Caco-2 (cell line): ENCODE data around the gene ALDH3A2. TPM values are rescaled to one million over a fixed set of nuclear protein-coding genes. Genes with fewer than 3 reads are reported as not detected.

Source experiments
- BruUV-seq: library from RNA; stranded (reverse); fragments of 400-500 nt; replicated peaks from 2 replicates; lab custom pipeline; 2021; lab: Mats Ljungman, UMichigan
- CTCF ChIA-PET: fragments of 300-600 bp; sonication (Branson Sonifier 250); formaldehyde crosslinking; loops from one replicate; lab custom pipeline; 2022; ENCODE audit warnings: antibody characterized with exemption; lab: Charles Lee
- POLR2A ChIA-PET: fragments of 300-600 bp; sonication (Branson Sonifier 250); formaldehyde crosslinking; loops from one replicate; lab custom pipeline; 2022; ENCODE audit warnings: antibody characterized with exemption; lab: Charles Lee
- DNase-seq, 2 experiments: peaks; one replicate each; pipeline versions ENCODE4 v3.0.0 to v3.0.0-alpha.2; 2020 to 2022
- H3K27me3 ChIP-seq: replicated peaks from 2 replicates; pipeline ENCODE4 v1.6.0; 2011; ENCODE audit warnings: low read length; ENCODE audit not compliant: control insufficient read depth, insufficient read depth
- H3K36me3 ChIP-seq: 2 replicates; pipeline ENCODE4 v1.5.1; 2011; ENCODE audit warnings: low read length; ENCODE audit not compliant: control insufficient read depth, insufficient read depth
- H3K4me1 ChIP-seq: fragments of 250-450 bp; sonication (Bioruptor Pico); 2 replicates; pipeline ENCODE4 v1.5.1; 2020; ENCODE audit warnings: mild to moderate bottlenecking
- H3K4me3 ChIP-seq: 2 replicates; pipeline ENCODE4 v1.5.1; 2011; ENCODE audit warnings: low read depth, mild to moderate bottlenecking, control low read depth, low read length
- H3K9me3 ChIP-seq: fragments of 250-450 bp; sonication (Bioruptor Pico); 2 replicates; pipeline ENCODE4 v1.5.1; 2020; ENCODE audit warnings: mild to moderate bottlenecking, moderate library complexity
- H3K27ac Mint-ChIP-seq: one replicate; pipeline ENCODE4 v1.8.0; 2022; ENCODE audit warnings: mixed read lengths; ENCODE audit not compliant: unreplicated experiment
- H3K27me3 Mint-ChIP-seq: one replicate; pipeline ENCODE4 v1.8.0; 2022; ENCODE audit warnings: mixed read lengths; ENCODE audit not compliant: insufficient read depth, unreplicated experiment
- H3K36me3 Mint-ChIP-seq: one replicate; pipeline ENCODE4 v1.8.0; 2022; ENCODE audit warnings: mild to moderate bottlenecking, mixed read lengths; ENCODE audit not compliant: insufficient read depth, unreplicated experiment
- H3K4me1 Mint-ChIP-seq: one replicate; pipeline ENCODE4 v1.8.0; 2022; ENCODE audit warnings: low read depth, mixed read lengths; ENCODE audit not compliant: unreplicated experiment
- H3K4me3 Mint-ChIP-seq: one replicate; pipeline ENCODE4 v1.8.0; 2022; ENCODE audit warnings: mild to moderate bottlenecking, moderate library complexity, mixed read lengths; ENCODE audit not compliant: unreplicated experiment
- H3K9me3 Mint-ChIP-seq: one replicate; pipeline ENCODE4 v1.8.0; 2022; ENCODE audit warnings: mixed read lengths; ENCODE audit not compliant: unreplicated experiment
- intact Hi-C: fragments of 100-400 bp; cut with micrococcal nuclease; formaldehyde crosslinking; loops from one replicate; pipeline ENCODE4 v1.10.0; 2022; ENCODE audit not compliant: unreplicated experiment
- total RNA-seq: library from RNA; stranded (reverse); gene quantifications from 2 replicates; pipeline ENCODE4 v1.2.3, GENCODE V29; 2022
- TF ChIP-seq, protein P1 (sequence below), 2 experiments: fragments of 200-600 bp in 1 of 2; IDR thresholded peaks; 1 replicate in 1 of 2; 2 replicates in 1 of 2; pipeline versions ENCODE4 v1.5.1 to v1.8.0; 2011 to 2022; ENCODE audit warnings: antibody characterized with exemption in 1 of 2, control low read depth in 1 of 2, inconsistent platforms in 1 of 2, low read depth in 1 of 2, low read length in 1 of 2, mild to moderate bottlenecking in 1 of 2, moderate library complexity in 1 of 2; ENCODE audit not compliant: insufficient read depth in 1 of 2, severe bottlenecking in 1 of 2, unreplicated experiment in 1 of 2

The ALDH3A2 gene
- total RNA-seq, 1 experiment from 2014 or later: 84.0 TPM

DNA sequence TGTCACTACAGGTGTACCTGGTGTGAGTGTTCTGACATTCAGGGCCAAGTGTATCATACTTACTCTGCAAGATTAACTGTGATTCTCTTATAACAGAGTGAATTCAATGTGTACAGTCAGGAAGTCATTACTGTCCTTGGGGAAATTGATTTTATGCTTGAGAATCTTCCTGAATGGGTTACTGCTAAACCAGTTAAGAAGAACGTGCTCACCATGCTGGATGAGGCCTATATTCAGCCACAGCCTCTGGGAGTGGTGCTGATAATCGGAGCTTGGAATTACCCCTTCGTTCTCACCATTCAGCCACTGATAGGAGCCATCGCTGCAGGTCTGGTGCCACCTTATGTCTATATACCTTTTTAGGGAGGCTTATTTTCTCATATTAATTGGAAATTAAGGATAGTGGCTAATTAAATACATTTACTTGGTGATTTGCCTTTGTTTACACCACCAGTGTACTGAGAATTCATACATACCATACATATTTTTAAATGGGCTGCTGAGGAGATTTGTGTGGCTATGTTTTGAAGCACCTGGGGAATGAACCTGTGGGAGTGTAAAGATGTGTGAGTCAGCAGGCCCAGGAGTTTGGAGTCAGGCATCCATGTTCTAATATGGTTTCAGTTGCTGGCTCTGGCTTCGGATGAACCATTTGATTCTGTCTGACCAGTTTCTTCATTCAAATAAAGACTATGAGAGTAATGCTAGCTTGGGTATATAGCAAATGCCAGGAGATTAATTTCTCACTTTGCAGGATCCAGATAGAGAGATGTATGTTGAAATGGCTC lies 3.1 kb downstream of the ALDH3A2 start:
- H3K4me3 Mint-ChIP-seq: peak overlapping the region; percentile 22
- Histone ChIP-seq H3K36me3 (no peaks in the 10 kb centered on the region; the same call in 1 of the 2 replicates), H3K27me3 (no peaks in the 10 kb centered on the region), H3K4me1 (peaks cover 31% of the 10 kb centered on the region), H3K9me3 (no peaks in the 10 kb centered on the region; the same call in 1 of the 2 replicates), H3K4me3 (no peak overlapping the region)
- CTCF ChIA-PET: interaction anchor here (0.9 kb wide), 2 partner anchors 20 to 67 kb away, joined by 3 read pairs; no protein-coding TSS in a partner anchor
- H3K9me3 Mint-ChIP-seq: no peaks in the 10 kb centered on the region
- no TSS peak for BruUV-seq
- H3K4me1 Mint-ChIP-seq: peaks cover 44% of the 10 kb centered on the region
- POLR2A ChIA-PET: interaction anchor here (0.6 kb wide), 1 partner anchor 37 kb away, joined by 3 read pairs; no protein-coding TSS in a partner anchor
- DNase-seq: no peak
- no peaks in the 10 kb centered on the region for H3K27me3 Mint-ChIP-seq
- intact Hi-C loops: no loop called here
- peaks cover 62% of the 10 kb centered on the region for H3K36me3 Mint-ChIP-seq
- H3K27ac Mint-ChIP-seq: peak overlapping the region; percentile 66
- TF ChIP-seq, protein P1, sequence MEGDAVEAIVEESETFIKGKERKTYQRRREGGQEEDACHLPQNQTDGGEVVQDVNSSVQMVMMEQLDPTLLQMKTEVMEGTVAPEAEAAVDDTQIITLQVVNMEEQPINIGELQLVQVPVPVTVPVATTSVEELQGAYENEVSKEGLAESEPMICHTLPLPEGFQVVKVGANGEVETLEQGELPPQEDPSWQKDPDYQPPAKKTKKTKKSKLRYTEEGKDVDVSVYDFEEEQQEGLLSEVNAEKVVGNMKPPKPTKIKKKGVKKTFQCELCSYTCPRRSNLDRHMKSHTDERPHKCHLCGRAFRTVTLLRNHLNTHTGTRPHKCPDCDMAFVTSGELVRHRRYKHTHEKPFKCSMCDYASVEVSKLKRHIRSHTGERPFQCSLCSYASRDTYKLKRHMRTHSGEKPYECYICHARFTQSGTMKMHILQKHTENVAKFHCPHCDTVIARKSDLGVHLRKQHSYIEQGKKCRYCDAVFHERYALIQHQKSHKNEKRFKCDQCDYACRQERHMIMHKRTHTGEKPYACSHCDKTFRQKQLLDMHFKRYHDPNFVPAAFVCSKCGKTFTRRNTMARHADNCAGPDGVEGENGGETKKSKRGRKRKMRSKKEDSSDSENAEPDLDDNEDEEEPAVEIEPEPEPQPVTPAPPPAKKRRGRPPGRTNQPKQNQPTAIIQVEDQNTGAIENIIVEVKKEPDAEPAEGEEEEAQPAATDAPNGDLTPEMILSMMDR (IDR thresholded peaks at IDR 0.05; ENCODE audit: insufficient read depth in 1 of 2, low read depth in 1 of 2, low read length in 1 of 2, severe bottlenecking in 1 of 2, unreplicated experiment in 1 of 2): no peak

DNA sequence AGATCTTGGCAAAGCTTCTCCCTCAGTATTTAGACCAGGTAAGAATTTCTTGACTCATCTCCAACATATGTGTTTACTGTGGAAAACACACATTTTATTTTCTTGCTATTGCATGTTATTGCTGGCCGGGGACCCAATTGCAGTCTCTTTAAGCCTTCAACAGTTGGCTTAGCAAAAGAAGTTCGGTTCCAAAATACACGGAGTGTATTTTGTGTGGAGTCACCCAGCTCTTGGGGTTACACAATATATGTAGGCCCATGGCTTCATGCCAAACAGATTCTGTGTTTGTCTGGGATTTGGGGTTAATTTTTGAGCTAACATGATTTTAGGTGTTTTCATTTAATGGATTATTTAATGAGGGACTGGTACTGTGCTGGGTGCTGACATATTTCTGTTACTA lies 4.0 kb downstream of the ALDH3A2 start:
- Mint-ChIP-seq H3K4me1 (peaks cover 35% of the 10 kb centered on the region), H3K9me3 (no peaks in the 10 kb centered on the region), H3K27ac (no peak overlapping the region), H3K27me3 (no peaks in the 10 kb centered on the region), H3K36me3 (peaks cover 56% of the 10 kb centered on the region), H3K4me3 (no peak overlapping the region)
- Histone ChIP-seq H3K36me3 (no peaks in the 10 kb centered on the region; the same call in 1 of the 2 replicates), H3K4me1 (peaks cover 21% of the 10 kb centered on the region), H3K9me3 (no peaks in the 10 kb centered on the region; the same call in 1 of the 2 replicates), H3K27me3 (no peaks in the 10 kb centered on the region), H3K4me3 (no peak overlapping the region)
- ChIA-PET CTCF (interaction anchor here (0.9 kb wide), 1 partner anchor 66 kb away, joined by 3 read pairs; no protein-coding TSS in a partner anchor), POLR2A (no interaction called here)
- TF ChIP-seq, protein P1 (IDR thresholded peaks at IDR 0.05; ENCODE audit: insufficient read depth in 1 of 2, low read depth in 1 of 2, low read length in 1 of 2, severe bottlenecking in 1 of 2, unreplicated experiment in 1 of 2): no peak
- intact Hi-C loops: no loop called here
- no peak for DNase-seq
- BruUV-seq: no TSS peak

DNA sequence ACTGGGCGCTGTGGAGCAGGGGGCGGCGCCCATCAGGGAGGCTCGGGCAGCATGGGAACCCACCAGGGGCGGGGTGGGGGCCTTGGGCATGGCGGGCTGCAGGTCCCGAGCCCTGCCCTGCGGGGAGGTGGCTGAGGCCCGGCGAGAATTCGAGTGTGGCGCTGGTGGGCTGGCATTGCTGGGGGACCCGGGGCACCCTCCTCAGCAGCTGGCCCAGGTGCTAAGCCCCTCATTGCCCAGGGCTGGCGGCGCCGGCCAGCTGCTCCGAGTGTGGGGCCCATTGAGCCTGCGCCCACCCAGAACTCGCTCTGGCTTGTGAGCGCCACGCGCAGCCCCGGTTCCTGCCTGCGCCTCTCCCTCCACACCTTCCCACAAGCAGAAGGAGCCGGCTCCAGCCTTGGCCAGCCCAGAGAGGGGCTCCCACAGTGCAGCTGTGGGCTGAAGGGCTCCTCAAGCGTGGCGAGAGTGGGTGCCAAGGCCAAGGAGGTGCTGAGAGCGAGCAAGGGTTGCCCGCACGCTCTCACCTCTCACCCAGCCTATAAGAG lies 5.9 kb downstream of the ALDH3A2 start:
- no TSS peak for BruUV-seq
- H3K9me3 ChIP-seq: no peaks in the 10 kb centered on the region; the same call in 1 of the 2 replicates
- H3K27me3 Mint-ChIP-seq: no peaks in the 10 kb centered on the region
- no peaks in the 10 kb centered on the region for H3K9me3 Mint-ChIP-seq
- ChIA-PET CTCF (no interaction called here), POLR2A (no interaction called here)
- peaks cover 18% of the 10 kb centered on the region for H3K4me1 ChIP-seq
- no peak overlapping the region for H3K4me3 ChIP-seq
- peaks cover 37% of the 10 kb centered on the region for H3K4me1 Mint-ChIP-seq
- peaks cover 49% of the 10 kb centered on the region for H3K36me3 Mint-ChIP-seq
- H3K27me3 ChIP-seq: no peaks in the 10 kb centered on the region
- H3K4me3 Mint-ChIP-seq: no peak overlapping the region
- DNase-seq: no peak
- intact Hi-C loops: no loop called here
- H3K36me3 ChIP-seq: no peaks in the 10 kb centered on the region; the same call in 1 of the 2 replicates
- TF ChIP-seq, protein P1 (IDR thresholded peaks at IDR 0.05; ENCODE audit: insufficient read depth in 1 of 2, low read depth in 1 of 2, low read length in 1 of 2, severe bottlenecking in 1 of 2, unreplicated experiment in 1 of 2): no peak
- H3K27ac Mint-ChIP-seq: no peak overlapping the region
